SH-SY5Y (cell line): ENCODE results near the gene PBX3.

Source experiments
- GATA2 ChIP-seq: IDR thresholded peaks from 2 replicates; pipeline ENCODE4 v1.6.1; 2011; ENCODE audit warnings: mild to moderate bottlenecking, low read depth, low read length
- GATA3 ChIP-seq: IDR thresholded peaks from 2 replicates; pipeline ENCODE4 v1.6.1; 2011; ENCODE audit warnings: low read depth, mild to moderate bottlenecking, low read length, moderate library complexity

The PBX3 gene

DNA sequence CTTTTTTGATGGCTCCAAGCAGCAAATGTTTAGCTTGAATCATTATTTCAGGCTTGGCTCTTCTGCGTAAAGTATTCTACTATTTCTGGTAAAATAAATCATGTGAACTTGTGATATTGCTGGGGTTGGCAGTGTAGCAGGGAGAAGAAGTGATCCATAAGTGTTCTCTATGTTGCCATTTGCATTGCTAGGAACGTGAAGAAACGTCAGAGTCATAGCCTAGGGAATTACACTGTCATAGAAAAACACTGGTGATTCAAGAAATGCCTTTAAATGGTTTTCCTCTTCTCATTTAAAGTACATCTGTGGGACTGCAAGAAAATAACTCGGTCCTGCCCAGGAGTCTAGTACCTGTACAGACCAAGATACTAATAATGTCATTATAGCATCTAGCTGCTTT lies 162.3 kb downstream of the PBX3 start:
- TF ChIP-seq GATA2 (no peak), GATA3 (no peak)

DNA sequence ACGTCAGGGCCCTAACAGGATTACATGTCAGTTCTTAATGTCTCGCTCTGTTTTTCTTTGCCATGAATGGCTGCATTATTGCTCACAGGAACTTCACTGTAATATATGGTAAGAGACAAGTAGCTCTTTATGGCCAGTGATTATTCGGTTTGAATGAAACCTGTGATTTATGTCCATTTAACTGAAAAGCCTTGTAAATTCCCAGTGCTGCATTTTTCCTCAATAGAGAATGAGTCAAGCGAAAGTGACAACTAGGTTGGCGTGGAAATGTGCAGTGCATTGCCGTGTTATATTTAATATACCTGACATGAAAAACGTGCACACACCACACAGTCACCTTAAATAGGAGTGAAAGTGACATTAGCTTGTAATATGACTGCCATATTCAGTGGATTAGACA lies 163.1 kb downstream of the PBX3 start:
- TF ChIP-seq GATA3: no peak
- TF ChIP-seq GATA2: no peak

DNA sequence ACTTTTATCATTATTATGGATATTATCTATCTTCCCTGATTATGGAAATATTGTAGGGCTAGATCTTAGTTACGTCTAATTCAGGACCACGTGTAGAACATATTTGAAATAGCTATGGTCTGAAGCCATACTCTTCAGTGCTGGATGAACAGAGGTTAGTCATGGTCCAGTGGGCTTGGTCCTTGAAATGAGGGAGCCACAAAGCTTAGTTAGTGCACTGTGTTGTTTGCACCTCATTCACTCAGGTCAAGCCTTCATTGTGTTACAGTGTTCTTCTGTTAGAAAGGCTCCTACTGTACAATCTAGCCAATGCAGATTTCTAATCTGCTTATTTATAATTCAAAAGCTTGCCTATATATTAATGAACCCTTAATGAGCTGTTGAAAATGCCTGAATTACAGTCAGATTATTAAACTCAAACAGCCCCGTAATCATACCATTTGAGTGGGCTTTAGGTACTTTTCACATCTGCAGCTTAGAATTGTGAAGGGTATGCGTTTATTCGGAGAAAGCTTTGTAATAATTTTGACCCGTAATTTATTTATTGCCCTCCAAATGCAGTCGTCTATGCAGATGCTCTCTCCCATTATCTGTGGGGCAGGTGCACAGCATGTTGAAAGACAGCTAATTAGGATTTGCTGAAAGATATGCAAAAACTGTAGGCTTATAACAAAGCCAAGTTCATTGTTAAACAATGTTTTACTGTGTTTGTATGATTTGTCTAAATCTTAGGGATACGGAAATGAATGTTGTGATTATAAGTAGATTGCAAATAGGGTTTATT lies 164.9 kb downstream of the PBX3 start:
- TF ChIP-seq GATA2 (no peak), GATA3 (no peak)

DNA sequence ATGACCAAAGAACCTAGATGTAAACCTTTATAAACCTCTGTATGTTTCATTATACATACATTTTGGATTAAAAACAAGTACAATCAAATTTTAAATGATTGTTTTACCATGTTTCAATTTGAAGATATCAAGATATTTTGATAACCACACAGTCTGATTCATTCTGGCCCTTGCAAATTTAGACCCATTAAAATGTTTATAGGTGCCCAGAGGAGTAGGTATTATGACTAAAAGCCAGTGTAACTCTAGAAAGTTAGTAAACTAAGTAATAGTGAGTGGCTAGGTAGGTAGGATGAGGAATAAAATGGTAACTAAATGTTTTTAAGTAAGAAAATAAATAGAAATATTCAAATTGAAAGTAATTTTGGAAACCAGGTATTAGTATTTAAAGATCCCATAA lies 165.5 kb downstream of the PBX3 start:
- no peak for TF ChIP-seq GATA2
- TF ChIP-seq GATA3: no peak

DNA sequence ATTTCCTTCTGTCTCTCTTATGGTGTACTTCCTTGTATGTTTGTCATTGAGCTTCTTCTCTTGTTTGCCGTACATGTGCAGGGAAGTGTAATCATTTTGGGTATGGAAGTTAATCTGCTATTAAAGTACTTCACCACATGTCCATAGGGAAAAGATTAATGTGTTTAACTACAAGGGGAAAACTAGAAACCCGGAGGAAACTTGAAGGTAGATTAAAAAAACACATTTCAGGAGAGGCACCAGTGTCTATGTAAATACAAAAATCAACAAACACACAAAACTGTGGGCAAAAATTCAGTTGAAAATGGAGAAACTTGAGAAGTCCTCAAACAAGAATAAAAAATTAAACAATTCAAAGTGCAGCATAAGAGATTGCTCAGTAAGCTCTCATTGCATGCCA lies 166.4 kb downstream of the PBX3 start:
- TF ChIP-seq GATA3: no peak
- no peak for TF ChIP-seq GATA2

DNA sequence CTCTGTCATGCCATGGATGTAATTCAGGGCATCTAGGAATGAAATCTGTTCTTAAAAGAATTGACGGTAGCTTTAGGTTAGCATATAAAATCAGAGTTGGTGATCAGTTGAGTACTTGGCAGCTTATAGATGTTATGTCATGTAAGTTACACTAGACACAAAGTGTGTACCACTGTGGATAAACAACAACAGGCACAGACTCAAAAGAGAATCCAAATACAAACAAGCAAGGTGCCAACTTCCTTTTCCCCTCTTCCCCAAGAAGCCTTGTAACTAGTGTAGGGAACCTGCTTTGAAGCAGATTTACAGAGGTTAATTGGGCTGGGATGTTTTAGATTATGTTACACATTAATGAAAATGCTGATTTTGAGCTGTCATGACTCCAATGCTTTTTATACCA lies 167.2 kb downstream of the PBX3 start:
- TF ChIP-seq GATA2 (no peak), GATA3 (no peak)

DNA sequence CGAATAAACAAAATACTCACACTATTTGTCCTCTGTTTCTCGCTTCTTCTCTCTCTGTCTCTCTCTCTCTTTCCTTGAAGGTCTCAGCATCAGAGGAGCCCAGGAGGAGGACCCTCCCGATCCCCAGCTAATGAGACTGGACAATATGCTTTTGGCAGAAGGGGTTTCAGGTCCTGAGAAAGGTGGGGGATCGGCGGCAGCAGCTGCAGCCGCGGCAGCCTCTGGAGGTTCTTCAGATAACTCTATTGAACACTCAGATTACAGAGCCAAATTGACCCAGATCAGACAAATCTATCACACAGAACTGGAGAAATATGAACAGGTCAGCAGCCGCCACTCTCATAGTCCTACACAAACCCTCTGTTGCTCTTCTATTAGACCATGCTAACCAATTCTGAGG lies 168.4 kb downstream of the PBX3 start:
- TF ChIP-seq GATA3: no peak
- no peak for TF ChIP-seq GATA2

DNA sequence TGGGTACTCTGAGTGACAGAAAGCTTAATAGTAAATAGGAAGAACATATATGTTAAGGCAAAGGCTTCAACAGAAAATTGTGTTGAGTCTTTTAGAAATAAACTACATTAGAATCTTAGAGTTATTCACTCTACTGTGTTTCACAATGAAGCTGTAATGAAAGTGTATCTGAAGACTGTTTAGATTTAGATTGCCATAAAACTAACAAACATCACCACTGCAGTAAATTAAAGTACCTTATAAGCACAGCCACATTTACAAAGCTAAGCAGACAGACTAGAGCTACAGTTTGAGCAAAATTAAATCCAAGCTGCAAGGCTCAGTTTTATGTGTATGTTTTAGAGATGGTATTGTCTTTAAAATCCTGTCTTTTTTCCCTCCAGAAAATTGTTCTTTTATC lies 172.4 kb downstream of the PBX3 start:
- TF ChIP-seq GATA2 (no peak), GATA3 (no peak)

DNA sequence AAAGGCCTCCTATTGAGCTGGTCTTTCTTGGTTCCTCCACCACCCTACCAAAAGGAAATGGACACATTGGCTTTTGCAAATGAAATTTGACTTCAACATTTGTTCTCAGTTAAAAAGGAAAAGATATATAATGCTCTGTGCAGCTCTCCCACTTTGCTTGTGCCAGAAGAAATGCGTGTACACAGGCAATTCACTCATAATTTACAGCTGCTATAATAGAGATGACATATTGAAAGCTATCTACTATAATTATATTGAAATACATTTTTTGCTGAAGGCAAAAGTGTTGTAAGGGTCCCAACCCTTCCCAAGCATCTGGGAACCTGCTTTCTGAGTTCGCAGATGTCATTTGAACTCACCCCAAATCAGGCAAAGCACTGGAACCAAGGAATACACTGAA lies 173.2 kb downstream of the PBX3 start:
- TF ChIP-seq GATA2 (no peak), GATA3 (no peak)

DNA sequence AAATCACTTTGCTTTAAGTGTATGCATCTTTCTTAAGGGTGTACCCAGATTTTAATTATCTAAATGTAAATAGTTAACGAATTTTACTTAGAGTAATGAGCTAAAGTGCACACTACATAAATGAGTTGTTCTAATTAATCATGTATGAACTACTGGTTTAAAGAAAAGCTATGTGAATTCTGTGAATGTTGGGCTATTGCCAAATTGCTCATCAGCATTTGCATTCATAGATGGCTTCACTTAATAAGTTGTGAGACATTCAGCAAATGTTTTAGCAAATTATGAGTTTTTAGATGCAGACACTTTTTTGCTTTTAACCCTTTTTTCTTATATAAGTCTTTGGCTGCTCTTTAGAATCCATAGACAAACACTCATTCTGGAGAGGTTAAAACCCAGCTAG lies 175.7 kb downstream of the PBX3 start:
- TF ChIP-seq GATA3 (no peak), GATA2 (no peak)

DNA sequence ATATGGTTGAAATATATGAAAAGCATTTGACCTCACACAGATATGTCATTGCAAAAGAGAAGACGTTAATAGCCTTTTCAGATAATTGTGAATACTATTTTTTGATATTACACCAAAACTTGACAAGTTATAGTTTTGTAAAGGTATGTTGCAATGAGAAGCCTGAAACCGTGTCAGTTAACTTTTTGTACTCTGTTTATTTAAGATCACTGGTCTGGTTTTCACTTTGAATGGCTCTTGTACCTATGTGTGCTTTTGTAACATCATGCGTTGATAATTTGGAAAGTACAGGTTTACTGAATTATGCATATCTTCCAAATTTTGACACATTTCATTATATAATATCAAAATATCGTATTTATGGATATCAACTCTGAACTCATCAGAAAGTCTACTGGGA lies 177.2 kb downstream of the PBX3 start:
- no peak for TF ChIP-seq GATA3
- no peak for TF ChIP-seq GATA2

DNA sequence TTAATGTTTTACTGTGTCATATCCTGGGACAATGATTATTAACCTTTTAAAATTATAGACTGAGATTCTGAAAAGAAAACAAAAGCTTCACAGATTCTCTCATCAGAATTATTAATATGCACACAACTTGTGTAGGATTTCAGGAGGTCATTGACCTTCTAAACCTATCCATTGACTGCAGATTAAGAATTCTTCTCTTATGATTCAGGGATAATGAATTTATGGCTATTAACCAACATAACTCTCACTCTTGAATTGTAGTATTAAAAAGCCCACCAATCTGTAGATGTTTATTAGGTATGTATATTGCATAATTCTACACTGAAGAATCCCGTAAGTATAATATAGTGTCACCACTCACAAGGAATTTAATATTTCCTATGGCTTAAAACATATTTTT lies 179.8 kb downstream of the PBX3 start:
- no peak for TF ChIP-seq GATA3
- no peak for TF ChIP-seq GATA2

DNA sequence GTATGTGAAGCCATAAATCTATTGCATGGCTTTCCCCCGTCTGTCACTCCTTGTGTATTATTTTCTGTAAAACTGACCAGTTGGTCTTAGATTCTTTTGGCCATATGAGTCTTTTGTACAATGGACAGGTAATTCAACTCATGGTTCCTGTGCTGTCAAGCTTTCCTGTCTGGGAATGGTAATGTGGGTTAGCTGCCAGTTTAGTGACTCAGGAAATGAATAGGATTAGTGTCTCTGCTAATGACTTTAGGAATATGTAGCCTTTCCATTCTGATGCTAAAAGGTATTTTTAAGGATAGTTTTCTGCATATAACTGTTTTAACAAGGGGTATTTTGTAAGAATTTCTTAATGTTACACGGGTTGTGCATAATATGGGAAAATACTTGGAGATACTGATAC lies 182.7 kb downstream of the PBX3 start:
- TF ChIP-seq GATA2 (no peak), GATA3 (no peak)

DNA sequence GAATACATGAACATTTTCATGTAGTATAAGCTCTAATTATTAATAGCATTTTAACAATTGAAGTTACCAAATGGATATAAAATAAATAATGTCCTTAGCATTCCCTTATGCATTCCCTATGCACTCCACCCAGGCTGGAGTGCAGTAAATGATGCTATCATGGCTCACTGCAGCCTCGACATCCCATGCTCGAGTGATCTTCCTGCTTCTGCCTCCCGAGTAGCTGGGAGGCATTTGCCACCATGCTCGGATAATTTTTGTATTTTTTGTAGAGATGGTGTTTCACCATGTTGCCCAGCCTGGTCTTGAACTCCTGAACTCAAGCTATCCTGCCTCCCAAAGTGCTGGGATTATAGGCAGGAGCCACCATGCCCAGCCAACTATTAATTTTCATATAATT lies 184.0 kb downstream of the PBX3 start:
- TF ChIP-seq GATA3 (no peak), GATA2 (no peak)

DNA sequence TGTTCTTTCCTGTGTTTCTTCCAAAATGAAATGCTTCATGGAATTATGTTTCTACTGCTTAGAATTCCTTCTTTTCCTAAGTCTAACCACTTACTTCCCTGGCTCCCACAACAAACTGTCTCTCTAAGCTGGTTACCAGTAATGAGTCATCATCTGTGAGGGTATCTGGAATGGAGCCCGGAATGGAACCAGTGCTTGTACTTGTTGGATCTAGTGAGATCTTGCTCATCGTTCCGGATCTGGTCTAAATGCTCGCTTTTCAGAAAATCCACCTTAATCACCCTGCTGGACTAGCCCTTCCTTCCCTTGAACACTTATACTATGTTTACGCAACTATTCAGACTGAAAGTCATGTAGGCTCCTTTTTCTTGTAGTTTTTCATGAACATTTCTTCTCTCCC lies 184.8 kb downstream of the PBX3 start:
- TF ChIP-seq GATA2 (no peak), GATA3 (no peak)

DNA sequence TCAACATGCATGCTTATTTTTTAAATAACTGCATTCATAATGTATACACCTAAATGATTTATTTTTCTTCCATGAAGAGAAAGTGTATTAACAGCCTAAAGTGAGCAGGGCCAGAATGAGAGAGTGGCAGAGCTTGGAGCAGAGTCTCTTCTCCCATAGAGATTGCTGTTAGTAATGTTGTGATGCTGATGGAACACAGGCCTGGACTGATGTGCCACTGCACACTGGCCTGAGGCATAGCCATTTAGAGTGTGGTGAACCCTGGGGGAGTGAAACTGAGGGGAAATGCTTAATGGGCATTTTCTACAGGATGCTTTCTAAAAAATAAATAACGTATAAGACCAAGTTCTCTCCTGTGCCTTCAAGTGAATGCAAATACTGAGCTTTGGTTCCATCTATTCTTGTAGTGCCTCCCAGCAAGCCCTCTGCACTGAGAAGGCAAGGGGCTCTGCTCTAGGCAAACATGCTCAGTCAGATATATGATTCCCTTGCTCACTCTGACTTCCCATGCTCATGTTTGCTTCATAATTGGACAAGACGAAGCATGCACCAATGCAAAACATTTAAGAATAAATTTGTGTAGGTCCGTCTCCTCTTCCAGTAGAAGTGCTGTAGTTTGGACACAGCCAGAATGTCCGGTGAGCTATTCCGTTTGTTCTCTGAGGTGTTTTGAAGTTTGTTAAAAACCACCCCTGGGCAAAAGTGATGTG lies 185.7 kb downstream of the PBX3 start:
- TF ChIP-seq GATA3: no peak
- TF ChIP-seq GATA2: no peak
